Measurements from ENCODE around the gene PYHIN1. TPM values are rescaled to one million over a fixed set of nuclear protein-coding genes. Genes with fewer than 3 reads are reported as not detected.

PYHIN1 gene
- under 1 TPM; 0.11 to 0.28 (median 0.28) TPM for polyA plus RNA-seq (ENCODE audit: insufficient read length in 3 of 3)

DNA sequence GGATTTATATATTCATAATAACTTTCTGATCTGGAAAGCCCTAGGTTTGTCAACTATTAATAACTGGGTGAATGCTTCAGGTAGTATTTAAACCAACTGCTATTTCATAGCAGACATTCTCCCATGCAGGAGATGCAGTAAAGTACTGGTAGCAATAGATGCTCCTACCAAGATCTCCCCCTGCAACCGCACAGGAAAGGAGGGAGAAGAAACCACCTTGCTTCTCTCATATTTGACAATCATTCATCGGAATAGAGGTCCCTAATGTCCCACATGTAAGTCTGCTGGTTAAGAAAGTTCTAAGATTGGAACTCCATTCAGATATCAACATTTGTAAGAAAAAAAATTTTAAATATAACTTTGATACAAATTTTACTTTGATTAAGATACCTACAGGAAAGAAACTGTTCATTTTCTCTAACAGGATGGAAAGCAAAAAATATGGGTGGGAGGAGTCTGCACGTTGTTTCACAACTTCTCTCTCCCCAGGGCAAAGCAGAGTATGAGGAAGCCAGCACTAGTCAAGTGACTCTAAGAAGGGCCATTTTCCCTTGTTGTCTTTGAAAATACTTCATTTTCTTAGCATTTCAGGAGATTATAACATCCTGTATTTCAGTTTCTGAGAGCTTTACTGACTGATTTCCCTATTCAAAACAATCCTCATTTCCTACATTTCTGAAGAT is at the start of gene PYHIN1:
TSS of gene PYHIN1 (plus strand) at position 498 of the 683 bp plus-strand sequence. CDS start 5,359 bp downstream, outside the sequence.
- no peak for DNase-seq (ENCODE audit: low read depth in 3 of 3, low spot score in 2 of 3)

DNA sequence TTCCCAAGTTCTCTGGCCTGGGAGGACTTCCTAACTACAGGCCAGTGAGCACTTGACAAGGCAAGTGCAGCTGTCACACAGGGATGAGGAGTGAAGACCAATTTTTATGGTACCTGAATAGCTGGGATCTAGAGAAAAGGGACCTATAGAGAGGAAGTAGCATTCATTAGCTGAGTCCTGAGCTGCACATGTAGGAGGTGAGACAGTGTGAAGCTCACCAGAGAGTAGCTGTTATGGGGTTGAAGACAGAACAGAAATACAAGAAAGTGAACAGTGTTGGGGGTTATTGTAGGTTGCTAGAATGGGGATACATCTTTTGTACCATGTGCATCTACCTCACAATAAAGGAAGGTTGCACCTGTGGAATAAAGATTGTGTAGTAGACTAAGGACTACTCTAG is 37.7 kb upstream of the PYHIN1 start:
- DNase-seq (ENCODE audit: low read depth in 3 of 3, low spot score in 2 of 3): no peak

DNA sequence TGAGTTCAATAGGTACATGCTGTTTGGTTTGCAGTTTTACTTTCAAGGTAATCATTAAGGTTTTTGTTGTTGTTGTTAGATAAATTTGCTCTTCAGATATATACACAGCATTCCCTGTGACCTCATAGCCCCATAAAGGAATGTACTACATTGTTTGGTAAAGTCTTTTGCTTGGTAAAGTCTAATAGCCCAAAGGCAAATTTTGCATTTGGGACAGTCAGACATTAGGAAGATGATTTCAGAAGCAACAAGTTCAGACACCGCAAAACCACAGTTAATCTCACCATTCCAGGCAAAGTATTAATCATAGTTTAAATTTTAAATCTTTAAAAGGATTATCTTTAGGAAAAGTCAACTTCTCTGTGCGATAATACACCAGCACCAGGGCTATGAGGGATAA is 32.6 kb upstream of the PYHIN1 start:
- no peak for DNase-seq (ENCODE audit: low read depth in 3 of 3, low spot score in 2 of 3)

DNA sequence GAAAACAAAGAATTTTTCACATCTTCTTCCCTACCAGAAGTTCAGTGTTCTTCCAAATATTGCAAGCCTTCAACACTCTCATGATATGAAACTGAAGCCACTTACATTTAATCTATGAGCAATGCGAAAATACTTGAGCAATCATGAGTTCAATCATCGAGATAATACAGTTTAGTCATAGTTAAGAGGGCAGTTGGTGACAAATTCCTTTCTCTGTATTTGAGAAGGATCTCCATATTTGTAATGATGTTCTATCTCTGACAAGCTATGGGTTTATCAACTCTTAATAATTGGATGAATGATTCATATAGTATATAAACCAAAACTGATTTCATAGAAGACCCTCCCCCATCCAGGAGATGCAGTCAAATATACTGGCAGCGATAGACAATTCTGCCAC is 29.7 kb upstream of the PYHIN1 start:
- DNase-seq (ENCODE audit: low read depth in 3 of 3, low spot score in 2 of 3): no peak

DNA sequence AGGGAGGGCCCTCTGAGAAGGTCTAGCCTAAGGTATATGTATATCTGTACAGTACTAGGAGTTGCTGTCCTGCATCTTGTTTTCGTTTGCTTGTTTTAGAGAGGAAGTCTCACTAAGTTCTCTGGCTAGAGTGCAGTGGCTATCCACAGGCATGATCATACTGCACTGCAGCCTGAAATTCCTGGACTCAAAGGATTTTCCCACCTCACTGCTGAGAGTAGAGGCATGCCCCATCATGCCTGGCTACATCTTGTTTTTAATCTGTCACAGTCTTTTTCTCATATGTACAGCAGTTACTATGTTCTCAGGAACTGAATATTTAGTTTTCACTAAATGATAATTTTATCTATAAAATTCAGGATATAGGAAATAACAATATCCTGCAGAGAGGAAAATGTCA is 15.3 kb upstream of the PYHIN1 start:
- no peak for DNase-seq (ENCODE audit: low read depth in 3 of 3, low spot score in 2 of 3)

DNA sequence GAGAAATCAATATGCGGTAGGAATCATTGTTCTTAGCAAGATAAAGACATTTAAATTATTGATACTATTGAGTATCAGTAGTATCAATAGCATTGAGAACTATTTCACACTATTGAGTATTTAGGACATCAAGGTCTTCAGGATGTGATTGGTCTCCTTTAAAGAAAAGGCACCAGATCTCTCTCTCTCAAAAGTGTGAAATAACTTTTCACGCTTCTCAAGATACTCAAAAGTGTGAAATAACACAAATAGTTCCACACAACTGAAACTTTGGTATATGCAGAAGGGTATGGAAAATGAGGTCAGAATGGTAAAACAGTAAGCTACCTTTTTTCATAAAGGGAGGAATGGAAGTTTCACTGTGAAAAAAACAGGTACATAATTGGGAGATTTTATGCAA is 6.7 kb upstream of the PYHIN1 start:
- DNase-seq (ENCODE audit: low read depth in 3 of 3, low spot score in 2 of 3): no peak

DNA sequence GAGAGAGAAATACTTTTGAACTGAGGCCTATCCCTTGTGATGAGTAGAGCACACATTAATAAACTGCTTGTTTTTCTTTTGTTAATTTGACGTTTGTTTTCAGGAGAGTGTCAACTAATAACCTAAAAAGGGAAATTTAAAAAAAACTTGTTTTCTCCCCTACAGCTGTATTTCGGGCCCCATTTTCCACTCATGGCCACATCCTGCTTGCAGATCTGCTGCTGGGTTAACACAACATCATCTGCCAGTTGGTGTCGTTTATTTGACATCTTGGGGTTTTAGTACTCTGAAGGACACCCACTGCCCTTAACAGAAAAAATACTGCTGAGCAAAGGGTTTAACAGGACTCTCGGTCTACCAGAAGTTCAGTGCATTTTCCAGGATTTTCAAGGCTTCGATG is 848 bp upstream of the PYHIN1 start:
- no peak for DNase-seq (ENCODE audit: low read depth in 3 of 3, low spot score in 2 of 3)

DNA sequence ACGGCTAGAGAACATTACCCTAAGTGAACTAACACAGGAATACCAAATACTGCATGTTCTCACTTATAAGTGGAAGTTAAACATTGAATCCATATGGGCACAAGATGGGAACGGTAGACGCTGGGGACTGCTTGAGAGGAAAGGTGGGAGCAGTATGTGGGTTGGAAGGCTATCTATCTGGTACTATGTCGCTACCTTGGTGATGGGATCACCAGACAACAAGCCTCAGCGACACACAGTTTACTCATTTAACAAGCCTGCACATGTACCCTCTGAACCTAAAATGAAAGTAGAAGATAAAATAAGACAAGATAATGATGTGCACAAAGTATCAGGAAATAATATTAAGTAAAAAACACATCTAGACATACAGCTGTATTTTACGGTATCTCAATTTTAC is 819 bp downstream of the PYHIN1 start:
- DNase-seq (ENCODE audit: low read depth in 3 of 3, low spot score in 2 of 3): no peak

DNA sequence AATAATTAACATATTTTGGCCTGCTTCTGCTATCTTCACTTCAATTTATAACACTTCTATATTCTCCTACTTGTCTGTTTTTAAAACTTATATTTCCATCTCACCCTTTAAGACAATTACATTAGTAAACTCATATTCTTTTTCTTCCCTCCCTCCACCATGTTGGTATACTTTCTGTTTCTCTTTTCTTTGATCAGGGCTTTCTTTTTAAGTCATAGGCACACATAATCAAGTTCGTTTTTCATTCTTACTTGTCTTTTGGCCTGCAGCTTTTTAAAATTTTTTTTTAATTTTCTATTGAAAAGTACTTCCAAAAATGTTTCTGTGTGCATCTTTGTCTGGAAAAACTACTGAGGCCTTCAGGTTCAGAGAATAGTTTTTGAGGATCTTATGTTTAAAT is 2.3 kb downstream of the PYHIN1 start:
- DNase-seq (ENCODE audit: low read depth in 3 of 3, low spot score in 2 of 3): no peak

DNA sequence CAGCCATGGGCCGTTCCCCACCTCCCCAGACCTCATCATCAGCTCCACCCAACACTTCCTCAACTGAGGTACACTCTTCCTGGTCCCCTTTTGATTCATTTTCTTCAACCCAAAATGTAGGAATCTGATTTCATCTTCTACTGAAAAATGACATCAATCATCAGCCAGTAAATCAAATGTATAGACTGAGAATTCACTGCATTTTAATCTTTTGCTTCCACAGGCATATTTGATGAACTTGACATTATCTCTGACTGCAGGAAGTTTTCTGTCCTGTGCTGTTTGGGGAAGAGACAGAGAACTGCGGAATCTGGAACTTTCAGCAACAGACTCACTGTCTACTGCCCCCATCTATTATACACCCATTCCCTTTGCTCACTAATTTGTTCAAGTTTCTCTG is 7.8 kb downstream of the PYHIN1 start:
- no peak for DNase-seq (ENCODE audit: low read depth in 3 of 3, low spot score in 2 of 3)

DNA sequence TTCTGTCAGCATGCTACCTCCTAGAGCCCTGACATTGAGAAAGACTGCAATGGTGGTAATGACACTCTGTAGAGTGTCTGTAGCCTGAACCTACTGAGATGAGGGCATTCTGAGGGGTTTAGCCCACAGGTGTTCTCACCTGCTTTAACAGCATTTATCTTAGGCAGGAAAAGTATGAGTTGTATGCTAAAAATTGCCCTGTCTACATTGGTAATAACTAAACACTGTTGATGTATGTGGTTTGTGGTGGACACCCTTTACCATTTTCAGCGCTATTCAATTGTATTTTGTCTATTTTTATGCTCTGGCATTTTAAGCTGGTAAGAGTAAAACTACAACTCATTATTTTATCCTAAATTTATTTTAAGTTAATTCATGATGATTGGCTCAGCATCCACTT is 10.0 kb downstream of the PYHIN1 start:
- DNase-seq (ENCODE audit: low read depth in 3 of 3, low spot score in 2 of 3): no peak

DNA sequence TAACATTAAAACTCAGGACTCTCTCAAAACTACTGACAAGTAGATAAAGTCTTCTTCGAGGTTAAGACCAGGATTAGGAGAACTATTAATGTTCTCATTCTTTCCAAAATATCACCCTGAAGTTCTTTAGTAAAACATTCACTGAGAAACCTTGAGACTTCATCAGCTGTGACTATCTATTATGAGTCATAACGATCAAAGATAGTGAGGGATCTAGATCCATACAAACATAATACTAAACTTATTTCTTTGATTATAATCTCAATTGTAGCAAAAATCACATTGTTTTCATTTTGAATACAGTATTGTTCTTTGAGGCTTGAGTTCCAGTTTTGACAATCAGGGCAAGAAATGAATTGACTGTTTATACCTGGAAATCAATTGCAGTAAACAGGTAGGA is 11.1 kb downstream of the PYHIN1 start:
- DNase-seq (ENCODE audit: low read depth in 3 of 3, low spot score in 2 of 3): no peak

DNA sequence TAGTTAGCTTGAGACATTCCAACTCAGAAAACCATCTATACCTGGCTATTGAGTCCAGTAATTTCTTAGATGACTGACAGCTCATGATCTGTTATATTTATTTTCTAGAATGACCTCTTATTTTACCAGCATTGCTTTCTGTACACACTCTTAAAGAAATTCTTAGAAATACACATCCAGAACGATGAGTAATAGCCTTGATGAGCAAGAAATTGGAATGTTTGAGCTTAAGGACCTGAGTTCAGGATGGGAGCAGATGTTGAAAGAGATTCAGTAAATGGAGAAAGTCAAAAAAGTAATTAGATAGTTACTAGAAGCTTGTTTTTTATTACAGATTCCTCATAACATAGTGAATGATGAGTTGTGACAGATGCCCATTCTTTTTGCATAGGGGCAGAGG is 11.7 kb downstream of the PYHIN1 start:
- DNase-seq (ENCODE audit: low read depth in 3 of 3, low spot score in 2 of 3): no peak

DNA sequence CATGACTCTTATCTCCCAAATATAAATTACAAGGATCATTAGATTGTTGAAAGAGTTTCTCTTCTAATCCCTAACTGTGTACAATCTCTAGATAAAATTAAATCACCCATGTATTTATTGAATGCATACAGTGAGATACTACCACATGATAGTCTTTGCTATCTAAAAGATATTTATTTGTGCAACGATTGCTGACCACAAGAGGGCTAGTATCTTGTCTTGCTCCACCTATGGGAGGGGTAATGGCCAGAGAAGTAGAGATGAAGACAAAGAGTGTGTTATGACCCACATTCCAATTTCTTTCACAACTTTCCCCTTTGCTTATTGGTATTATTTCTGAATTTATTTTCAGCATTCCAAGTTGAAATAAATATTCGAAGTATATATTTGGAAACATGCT is 13.7 kb downstream of the PYHIN1 start:
- no peak for DNase-seq (ENCODE audit: low read depth in 3 of 3, low spot score in 2 of 3)

DNA sequence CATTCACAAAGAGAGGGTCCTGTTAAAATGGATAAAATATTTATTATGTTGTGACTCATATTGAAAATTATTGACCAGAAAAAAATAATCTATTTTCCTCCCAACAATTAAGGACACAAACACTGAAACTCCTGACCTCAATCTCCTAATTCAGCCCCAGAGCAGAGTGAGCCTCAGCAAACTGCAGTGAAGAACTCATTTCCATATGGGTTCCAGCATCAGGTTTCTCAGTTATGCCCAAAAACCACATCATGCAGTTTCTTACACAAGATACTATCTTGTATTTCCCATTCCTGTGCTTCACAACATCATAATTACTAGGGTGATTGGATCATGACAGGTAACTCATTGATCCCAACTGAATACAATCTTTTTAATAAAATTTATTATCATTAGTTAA is 15.4 kb downstream of the PYHIN1 start:
- no peak for DNase-seq (ENCODE audit: low read depth in 3 of 3, low spot score in 2 of 3)

DNA sequence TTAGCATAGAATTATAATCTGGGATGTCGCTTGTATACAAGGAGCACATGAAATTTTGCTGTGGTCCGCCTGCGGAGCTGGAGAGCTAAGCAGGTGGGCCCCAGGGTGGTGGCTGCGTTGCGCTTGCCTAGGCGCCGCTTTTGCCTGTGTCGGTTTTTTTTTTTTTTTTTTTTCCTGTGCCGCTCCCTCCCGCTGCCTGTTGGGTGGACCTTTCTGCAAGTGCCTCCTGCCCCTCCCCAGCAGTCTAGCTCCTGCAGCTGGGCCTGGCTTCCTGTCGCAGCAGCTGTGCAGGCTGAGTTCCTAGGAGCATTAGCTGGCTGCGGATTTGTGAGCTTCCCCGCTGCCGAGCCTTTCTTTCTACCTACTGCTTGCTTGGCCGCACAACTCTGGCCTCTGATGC is 20.6 kb downstream of the PYHIN1 start:
- no peak for DNase-seq (ENCODE audit: low read depth in 3 of 3, low spot score in 2 of 3)

DNA sequence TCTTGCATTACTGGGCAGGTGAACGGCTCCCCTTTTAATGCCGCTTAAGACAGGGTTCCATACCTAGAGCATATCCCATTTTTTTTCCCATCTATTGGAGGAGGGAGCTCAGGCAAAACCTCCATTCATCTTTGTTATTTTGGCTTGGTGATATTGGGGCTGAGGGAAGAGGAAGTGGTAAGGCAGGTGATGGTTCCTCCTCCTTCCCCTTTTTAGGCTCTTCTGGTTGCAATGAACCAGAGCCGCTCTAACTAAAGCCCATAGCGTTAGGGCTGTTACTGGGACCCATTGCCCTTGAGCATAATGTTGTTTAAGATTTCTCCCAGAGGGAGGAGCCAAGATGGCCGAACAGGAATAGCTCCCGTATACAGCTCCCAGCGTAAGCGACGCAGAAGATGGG is 21.1 kb downstream of the PYHIN1 start:
- no peak for DNase-seq (ENCODE audit: low read depth in 3 of 3, low spot score in 2 of 3)

DNA sequence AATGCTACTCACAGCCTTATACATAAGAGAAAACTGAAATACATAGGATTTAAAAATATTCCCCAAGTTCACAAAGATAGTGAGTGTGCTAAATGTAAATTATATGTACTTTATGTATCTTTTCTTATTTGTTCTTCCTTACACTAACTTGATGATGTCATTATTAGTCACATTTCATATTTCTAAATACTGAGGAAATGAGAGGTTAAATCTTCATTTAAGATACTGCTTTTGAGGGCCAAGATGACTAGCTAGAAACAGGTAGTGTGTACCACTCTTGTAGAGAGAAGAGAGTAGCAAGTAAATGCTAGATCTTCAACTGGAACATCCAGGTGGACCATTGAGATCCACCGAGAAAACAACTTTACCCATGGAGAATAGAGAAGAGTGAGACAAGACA is 29.8 kb downstream of the PYHIN1 start:
- no peak for DNase-seq (ENCODE audit: low read depth in 3 of 3, low spot score in 2 of 3)

DNA sequence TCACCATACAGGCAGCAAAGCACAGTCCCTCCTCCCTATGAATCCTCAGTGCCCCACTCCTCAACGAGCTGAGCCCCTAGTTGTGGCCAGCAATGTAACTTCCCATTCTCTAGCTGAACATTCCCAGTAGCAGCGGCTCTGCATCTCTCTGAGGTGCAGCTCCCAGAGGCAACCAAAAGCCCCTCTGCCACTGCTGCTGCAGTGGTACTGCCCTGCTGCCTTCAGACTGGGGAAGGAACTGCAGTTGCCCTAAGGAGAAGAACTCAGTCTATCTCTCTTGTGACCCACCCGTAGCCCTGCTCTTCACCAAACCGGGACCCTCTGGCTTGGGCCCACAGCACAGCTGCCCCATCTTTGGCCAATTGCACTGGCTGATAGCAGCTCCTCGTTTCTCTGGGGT is 31.6 kb downstream of the PYHIN1 start:
- DNase-seq (ENCODE audit: low read depth in 3 of 3, low spot score in 2 of 3): no peak

DNA sequence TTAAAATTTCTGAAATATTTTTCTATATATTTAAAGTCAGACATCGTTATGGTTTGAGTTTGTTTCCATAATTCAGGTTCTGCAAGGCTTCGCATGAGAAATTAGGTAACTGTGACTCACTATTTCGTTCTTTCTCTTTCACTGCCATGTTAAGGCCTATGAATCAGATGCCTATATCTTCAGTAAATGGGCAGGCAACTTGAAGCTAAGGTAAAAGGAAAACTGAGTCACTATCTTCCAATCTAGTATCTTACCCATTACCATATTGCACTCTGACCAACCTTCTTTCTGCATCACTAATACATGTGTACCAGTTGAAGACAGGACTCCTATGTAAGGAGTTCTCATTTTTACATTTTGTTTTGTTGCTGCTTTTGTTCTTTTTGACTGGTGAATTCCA is 37.8 kb downstream of the PYHIN1 start:
- DNase-seq (ENCODE audit: low read depth in 3 of 3, low spot score in 2 of 3): no peak

DNA sequence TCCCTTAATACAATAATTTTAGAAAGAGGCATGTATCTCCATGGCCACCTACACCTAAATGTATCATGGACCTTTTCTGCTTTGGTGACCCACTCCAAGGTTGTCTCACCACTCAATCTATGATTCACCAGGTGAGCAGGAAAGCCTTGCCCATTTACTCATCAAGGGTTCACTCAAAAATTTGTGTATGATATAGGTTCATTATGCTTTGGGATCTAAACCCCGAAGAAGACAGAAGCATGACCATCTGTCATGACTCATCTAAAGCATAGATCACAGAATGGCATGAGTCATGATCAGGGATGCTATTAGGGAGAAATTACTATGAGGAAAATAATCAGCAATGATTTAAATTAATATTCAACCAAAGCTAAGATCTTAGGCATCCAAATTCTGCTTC is 38.5 kb downstream of the PYHIN1 start:
- no peak for DNase-seq (ENCODE audit: low read depth in 3 of 3, low spot score in 2 of 3)

DNA sequence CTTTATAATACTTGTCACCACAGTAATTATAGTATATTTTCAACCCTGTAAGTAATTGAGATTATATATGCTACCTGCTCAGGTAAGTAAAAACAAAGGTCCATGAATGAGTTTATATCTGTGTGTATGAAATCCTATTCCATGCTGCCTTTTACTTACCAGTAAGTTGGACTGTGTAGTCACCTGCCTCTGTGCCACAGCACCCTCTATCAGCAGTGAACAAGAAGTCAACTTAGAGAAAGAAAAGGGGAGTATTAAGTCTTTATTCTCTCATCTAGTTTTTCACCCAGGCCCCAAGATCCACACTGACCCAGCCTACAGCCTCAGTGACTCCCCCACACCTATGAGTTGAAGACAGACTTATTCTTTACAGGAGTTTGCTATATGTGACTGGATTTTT is 41.5 kb downstream of the PYHIN1 start:
- no peak for DNase-seq (ENCODE audit: low read depth in 3 of 3, low spot score in 2 of 3)

DNA sequence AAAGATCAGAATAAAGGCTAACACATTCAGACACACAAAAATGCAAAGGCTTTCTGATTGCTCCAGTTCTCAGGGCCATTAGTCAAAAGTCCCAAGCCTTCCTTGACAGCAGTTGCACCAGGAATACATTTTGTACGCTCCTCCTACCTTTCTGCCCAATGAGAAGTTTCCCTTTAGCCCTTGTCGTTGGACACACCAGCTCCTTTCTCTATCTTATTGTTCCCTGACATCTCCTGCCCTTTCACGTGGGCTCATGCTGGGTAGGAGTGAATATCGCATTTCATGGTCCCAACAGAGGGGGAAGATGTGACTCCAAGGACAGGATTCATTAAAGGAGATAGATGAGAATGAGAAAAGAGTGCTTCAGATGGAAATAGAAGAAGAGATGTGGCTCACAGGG is 44.9 kb downstream of the PYHIN1 start:
- DNase-seq (ENCODE audit: low read depth in 3 of 3, low spot score in 2 of 3): no peak
